ENCODE measurements around the gene SOX11.

DNA sequence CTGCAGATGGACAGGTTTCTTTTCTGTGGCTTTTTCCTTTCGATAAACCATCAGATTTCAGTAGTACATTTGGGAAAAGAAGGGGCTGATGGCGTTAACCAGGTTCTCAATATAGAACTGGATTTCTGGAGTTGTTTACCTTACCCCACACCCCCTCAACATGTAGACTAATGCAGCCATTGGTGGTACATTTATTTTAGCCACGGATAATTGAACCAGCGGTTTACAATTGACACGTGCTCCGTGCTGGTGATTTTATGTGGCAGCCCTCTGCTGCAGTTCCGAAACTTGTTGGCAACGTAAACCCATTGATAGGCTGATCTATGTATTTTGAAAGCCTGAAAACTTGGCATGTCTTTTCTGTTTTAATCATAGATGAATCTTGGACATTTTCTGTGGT is 5.4 kb downstream of the SOX11 start:
- TF ChIP-seq, protein P1, sequence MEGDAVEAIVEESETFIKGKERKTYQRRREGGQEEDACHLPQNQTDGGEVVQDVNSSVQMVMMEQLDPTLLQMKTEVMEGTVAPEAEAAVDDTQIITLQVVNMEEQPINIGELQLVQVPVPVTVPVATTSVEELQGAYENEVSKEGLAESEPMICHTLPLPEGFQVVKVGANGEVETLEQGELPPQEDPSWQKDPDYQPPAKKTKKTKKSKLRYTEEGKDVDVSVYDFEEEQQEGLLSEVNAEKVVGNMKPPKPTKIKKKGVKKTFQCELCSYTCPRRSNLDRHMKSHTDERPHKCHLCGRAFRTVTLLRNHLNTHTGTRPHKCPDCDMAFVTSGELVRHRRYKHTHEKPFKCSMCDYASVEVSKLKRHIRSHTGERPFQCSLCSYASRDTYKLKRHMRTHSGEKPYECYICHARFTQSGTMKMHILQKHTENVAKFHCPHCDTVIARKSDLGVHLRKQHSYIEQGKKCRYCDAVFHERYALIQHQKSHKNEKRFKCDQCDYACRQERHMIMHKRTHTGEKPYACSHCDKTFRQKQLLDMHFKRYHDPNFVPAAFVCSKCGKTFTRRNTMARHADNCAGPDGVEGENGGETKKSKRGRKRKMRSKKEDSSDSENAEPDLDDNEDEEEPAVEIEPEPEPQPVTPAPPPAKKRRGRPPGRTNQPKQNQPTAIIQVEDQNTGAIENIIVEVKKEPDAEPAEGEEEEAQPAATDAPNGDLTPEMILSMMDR (IDR thresholded peaks at IDR 0.05; ENCODE audit: insufficient read depth, low read length), result no peak
- no peak for TF ChIP-seq POLR2AphosphoS5 (IDR thresholded peaks at IDR 0.05; ENCODE audit: low read depth)
- TF ChIP-seq, protein P2, sequence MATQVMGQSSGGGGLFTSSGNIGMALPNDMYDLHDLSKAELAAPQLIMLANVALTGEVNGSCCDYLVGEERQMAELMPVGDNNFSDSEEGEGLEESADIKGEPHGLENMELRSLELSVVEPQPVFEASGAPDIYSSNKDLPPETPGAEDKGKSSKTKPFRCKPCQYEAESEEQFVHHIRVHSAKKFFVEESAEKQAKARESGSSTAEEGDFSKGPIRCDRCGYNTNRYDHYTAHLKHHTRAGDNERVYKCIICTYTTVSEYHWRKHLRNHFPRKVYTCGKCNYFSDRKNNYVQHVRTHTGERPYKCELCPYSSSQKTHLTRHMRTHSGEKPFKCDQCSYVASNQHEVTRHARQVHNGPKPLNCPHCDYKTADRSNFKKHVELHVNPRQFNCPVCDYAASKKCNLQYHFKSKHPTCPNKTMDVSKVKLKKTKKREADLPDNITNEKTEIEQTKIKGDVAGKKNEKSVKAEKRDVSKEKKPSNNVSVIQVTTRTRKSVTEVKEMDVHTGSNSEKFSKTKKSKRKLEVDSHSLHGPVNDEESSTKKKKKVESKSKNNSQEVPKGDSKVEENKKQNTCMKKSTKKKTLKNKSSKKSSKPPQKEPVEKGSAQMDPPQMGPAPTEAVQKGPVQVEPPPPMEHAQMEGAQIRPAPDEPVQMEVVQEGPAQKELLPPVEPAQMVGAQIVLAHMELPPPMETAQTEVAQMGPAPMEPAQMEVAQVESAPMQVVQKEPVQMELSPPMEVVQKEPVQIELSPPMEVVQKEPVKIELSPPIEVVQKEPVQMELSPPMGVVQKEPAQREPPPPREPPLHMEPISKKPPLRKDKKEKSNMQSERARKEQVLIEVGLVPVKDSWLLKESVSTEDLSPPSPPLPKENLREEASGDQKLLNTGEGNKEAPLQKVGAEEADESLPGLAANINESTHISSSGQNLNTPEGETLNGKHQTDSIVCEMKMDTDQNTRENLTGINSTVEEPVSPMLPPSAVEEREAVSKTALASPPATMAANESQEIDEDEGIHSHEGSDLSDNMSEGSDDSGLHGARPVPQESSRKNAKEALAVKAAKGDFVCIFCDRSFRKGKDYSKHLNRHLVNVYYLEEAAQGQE (IDR thresholded peaks at IDR 0.05; ENCODE audit: insufficient replicate concordance, low read depth), result no peak

Measured in HL-60 (cell line).